HUES6 (cell line): ENCODE measurements around the gene RUFY1.
A peak's percentile ranks its signal among the peaks of the same experiment; 100 is the strongest.
"Not testable (repeated sequence)": the region's sequence is repeated elsewhere in the genome, so short reads cannot be mapped to it uniquely, and the experiment has no call there.

Source experiments
- H3K27ac ChIP-seq: 2 replicates; pipeline ENCODE4 v1.7.0; 2013; ENCODE audit warnings: low read depth, mild to moderate bottlenecking, low read length, inconsistent platforms
- H3K27me3 ChIP-seq: 2 replicates; pipeline ENCODE4 v1.6.1; 2013; ENCODE audit warnings: low read length; ENCODE audit not compliant: control insufficient read depth, insufficient read depth
- H3K36me3 ChIP-seq: 2 replicates; pipeline ENCODE4 v1.6.1; 2013; ENCODE audit warnings: low read length; ENCODE audit not compliant: control insufficient read depth, insufficient read depth
- H3K4me1 ChIP-seq: 2 replicates; pipeline ENCODE4 v1.6.1; 2013; ENCODE audit warnings: low read length; ENCODE audit not compliant: control insufficient read depth, insufficient read depth
- H3K4me3 ChIP-seq: 2 replicates; pipeline ENCODE4 v1.5.1; 2013; ENCODE audit warnings: low read depth, low read length
- H3K9ac ChIP-seq: one replicate; pipeline ENCODE4 v1.6.1; 2013; ENCODE audit warnings: mild to moderate bottlenecking, low read length
- H3K9me3 ChIP-seq: 2 replicates; pipeline ENCODE4 v1.6.1; 2013; ENCODE audit warnings: low read depth, low read length; ENCODE audit not compliant: control insufficient read depth, insufficient read depth

The RUFY1 gene, protein sequence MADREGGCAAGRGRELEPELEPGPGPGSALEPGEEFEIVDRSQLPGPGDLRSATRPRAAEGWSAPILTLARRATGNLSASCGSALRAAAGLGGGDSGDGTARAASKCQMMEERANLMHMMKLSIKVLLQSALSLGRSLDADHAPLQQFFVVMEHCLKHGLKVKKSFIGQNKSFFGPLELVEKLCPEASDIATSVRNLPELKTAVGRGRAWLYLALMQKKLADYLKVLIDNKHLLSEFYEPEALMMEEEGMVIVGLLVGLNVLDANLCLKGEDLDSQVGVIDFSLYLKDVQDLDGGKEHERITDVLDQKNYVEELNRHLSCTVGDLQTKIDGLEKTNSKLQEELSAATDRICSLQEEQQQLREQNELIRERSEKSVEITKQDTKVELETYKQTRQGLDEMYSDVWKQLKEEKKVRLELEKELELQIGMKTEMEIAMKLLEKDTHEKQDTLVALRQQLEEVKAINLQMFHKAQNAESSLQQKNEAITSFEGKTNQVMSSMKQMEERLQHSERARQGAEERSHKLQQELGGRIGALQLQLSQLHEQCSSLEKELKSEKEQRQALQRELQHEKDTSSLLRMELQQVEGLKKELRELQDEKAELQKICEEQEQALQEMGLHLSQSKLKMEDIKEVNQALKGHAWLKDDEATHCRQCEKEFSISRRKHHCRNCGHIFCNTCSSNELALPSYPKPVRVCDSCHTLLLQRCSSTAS

DNA sequence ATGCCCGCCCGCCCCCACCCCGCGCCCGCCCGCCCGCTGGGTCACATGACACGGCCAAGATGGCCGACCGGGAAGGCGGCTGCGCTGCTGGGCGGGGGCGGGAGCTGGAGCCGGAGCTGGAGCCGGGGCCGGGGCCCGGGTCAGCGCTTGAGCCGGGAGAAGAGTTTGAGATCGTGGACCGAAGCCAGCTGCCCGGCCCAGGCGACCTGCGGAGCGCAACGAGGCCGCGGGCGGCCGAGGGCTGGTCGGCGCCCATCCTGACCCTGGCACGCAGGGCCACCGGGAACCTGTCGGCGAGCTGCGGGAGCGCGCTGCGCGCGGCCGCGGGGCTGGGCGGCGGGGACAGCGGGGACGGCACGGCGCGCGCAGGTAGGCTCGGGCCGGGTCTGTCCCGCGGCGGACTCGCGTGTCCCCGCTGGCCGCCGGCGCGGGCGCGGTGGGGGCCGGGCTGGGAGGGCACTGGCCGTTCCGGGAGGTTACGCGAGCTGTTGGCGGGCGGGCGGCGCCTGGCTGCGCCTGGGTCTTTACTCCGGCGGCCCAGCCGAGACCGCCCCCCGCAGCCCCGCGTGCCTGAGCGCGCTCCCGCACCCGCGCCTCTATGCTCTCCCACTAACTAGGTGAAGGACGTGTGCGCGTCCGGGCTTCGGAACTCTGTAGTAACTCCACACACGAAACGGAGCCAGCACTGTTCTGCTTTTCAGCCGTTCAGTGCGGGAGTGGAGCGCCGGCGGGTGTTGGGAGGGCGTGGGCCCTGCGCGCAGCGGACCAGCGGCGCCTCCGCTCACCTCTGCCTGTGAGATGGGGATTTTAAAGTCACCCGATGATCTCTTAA is at the start of gene RUFY1:
Gene RUFY1 (plus strand): TSS at position 44 of the 832 bp plus-strand sequence. CDS start 16 bp downstream, at position 60.
- H3K4me1 ChIP-seq, result peaks cover 18% of the 10 kb centered on the region
- H3K4me3 ChIP-seq, result peak within 1 kb of the TSS; percentile 94
- H3K9ac ChIP-seq, result peak within 1 kb of the TSS; percentile 94
- H3K36me3 ChIP-seq, result no peaks in the 10 kb centered on the region
- no peaks in the 10 kb centered on the region for H3K27me3 ChIP-seq
- peak within 1 kb of the TSS; percentile 89 for H3K27ac ChIP-seq
- no peaks in the 10 kb centered on the region for H3K9me3 ChIP-seq

DNA sequence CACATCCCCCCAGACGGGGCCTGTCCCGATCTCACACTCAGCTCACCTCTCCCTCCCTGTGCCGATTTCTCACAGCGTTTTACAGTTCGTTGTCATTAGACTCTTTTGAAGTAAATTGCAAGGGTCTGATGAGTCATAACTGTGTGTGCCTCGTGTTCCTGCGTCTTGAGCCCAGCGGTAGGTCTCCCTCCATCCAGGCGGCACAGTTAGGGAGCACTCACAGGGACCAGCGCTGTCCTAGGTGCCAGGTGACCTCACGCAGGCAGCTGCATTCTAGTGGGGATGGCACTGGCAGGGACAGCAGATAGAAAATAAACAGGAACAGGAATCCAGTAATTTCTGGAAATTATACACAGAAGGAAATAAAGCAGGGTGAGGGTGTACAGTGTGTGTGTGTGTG is 48.4 kb upstream of the RUFY1 start:
- H3K4me1 ChIP-seq, H3K4me3 ChIP-seq, H3K9ac ChIP-seq, H3K27ac ChIP-seq, H3K27me3 ChIP-seq, H3K36me3 ChIP-seq, H3K9me3 ChIP-seq: not testable (repeated sequence)

DNA sequence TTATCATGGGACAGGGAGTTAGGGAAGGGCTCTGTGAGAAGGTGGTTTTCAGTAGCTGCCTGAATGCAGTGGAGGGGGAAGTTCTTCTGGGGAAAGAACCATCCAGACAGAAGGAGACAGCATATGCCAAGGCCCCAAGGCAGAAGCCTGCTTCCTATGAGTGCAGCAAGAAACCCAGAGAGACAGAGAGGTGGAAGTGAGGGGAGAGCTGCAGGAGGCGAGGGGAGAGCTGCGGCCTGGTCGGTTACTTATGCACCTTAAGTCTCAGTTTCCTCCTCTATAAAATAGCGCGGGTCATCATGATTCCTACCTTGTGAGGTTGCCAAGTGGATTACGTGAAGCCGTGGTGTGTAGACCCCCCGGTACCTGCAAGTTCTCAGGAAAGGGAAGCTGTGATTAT is 47.9 kb upstream of the RUFY1 start:
- not testable (repeated sequence) for H3K4me1 ChIP-seq, H3K4me3 ChIP-seq, H3K9me3 ChIP-seq, H3K9ac ChIP-seq, H3K27me3 ChIP-seq, H3K27ac ChIP-seq, H3K36me3 ChIP-seq

DNA sequence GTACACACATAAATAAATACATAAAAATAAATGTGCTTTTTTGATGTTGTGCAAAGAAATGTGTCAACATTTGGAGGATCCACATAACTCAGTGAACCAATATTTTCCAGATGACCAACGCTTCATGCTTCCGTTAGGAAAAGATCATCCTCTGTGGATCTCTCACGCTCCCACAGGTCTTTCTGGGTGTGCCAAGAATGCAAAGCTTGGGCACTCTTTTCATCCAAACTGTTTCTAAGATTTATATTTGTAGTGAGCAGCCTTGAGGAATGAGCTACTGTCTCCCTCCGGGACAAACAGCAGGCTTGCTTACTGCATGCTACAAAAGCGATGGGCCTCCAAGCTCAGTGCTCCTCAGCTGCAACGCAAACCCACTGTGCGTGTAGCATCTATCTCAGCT is 46.2 kb upstream of the RUFY1 start:
- Histone ChIP-seq H3K4me1 (no peaks in the 10 kb centered on the region; the same call in 1 of the 2 replicates), H3K27me3 (no peaks in the 10 kb centered on the region), H3K9me3 (peaks cover 4% of the 10 kb centered on the region; the same call in 1 of the 2 replicates), H3K9ac (no peak overlapping the region), H3K27ac (no peak overlapping the region), H3K36me3 (no peaks in the 10 kb centered on the region), H3K4me3 (no peak overlapping the region)

DNA sequence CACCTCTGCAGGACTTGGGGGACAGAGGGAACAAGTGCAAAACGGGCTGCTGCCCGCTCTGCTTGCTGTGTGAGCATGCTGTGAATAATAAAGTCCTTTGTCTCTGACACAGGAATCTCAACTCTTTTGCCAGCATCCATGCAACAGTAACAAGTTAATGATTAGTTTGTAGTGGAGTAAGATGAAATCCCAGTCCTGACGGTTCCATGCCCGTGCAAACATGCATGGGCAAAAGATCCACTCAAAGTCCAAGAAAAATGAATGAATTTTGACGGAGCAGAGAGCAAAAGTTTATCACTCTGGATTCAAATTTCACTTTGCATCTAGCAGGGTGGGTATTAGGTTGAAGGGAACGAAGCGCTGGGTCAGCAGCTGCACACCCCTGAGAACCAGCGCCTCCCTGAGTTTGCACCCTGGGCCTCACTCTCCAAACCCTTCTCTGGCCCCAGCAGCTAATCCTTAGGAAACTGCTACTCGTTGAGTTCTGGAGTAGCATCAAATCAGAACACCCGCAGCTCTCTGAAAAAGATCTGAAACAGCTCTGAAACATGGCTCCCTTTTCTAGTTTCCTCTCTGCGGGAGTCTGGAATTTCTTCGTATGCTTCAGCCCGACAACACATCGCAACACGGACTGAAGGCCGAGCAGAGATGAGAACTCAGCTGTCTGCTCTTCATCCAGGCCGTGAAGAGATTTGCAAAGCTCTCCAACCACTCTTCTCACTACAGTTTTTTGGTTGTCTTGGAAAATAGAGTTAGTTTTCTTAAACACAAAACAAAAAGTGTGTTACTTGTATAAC is 45.6 kb upstream of the RUFY1 start:
- Histone ChIP-seq H3K4me3 (no peak overlapping the region), H3K27me3 (no peaks in the 10 kb centered on the region), H3K9ac (no peak overlapping the region), H3K9me3 (peaks cover 4% of the 10 kb centered on the region; the same call in 1 of the 2 replicates), H3K27ac (no peak overlapping the region), H3K4me1 (no peaks in the 10 kb centered on the region; the same call in 1 of the 2 replicates), H3K36me3 (no peaks in the 10 kb centered on the region)

DNA sequence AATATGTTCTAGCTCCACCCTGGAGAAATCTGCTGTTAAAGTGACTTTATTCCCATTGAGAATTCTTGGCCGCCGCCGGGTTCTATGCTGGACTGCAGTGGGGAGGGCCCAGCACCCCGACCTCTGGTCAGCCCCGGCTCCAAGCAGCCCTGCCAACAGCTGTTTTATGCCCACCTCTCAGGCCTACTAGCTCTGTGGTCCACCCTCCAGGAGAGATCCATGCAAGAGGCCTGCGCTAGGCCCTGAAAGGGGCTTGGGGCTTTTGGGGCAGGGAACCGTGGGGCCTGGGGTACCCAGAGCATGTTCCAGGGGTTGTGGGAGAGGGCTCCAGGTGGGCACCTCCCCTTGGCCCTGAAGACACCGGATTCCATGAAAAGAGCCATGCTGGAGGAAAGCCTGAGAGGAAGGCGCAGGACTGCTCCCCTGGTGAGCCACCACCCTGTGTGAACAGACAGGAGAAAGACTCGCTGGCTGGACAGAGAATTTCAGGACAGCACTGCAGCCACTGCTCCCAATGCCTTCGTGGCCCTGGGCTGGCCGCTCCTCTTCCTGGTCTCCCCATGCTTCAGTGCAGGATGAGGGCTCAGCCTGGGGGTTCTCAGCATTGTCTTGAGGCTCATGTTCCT is 44.6 kb upstream of the RUFY1 start:
- Histone ChIP-seq H3K9me3 (no peaks in the 10 kb centered on the region), H3K36me3 (no peaks in the 10 kb centered on the region)

DNA sequence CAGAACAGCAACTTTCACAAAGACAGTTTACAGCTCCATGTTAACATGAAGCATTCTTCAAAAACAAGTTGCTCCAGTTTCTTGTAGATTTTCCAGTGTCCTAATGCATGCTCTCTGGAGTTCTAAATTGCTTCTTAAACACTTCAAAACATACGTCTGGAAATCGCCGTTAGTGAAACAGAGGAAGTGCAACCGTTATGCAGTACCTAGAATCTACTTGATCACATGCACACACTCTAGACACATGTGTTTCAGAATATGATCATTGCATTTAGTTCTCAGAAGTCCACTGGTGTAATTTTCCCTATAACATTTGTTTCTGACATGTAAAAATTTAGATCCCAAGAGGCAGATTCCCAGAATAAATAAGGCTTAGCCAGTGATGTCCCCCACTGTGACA is 41.1 kb upstream of the RUFY1 start:
- Histone ChIP-seq H3K36me3 (no peaks in the 10 kb centered on the region), H3K4me1 (peaks cover 11% of the 10 kb centered on the region; the same call in 1 of the 2 replicates), H3K27ac (no peak overlapping the region), H3K9me3 (no peaks in the 10 kb centered on the region), H3K9ac (no peak overlapping the region), H3K27me3 (no peaks in the 10 kb centered on the region), H3K4me3 (no peak overlapping the region)

More for the DNA sequence above, 44.6 kb upstream of the RUFY1 start:
- Histone ChIP-seq H3K27me3 (no peaks in the 10 kb centered on the region), H3K9ac (no peak overlapping the region), H3K27ac (no peak overlapping the region), H3K4me1 (no peaks in the 10 kb centered on the region; the same call in 1 of the 2 replicates), H3K4me3 (no peak overlapping the region)

DNA sequence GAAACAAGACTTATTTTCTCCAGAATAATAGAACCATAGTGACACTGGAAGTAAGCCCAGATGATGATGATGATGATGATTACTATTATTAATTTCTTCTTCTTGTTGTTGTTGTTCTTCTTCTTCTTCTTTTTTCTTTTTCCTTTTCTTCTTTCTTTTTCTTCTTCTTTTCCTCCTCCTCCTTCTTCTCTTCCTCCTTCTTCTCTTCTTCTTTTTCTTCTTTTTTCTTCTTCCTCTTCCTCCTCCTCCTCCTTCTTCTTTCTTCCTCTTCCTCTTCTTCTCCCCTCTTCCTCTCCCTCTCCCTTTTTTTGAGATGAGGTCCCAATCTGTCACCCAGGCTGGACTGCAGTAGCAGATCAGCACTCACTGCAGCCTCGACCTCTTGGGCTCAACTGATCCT is 40.5 kb upstream of the RUFY1 start:
- H3K4me3 ChIP-seq, result no peak overlapping the region
- H3K9me3 ChIP-seq, result no peaks in the 10 kb centered on the region
- H3K9ac ChIP-seq, result no peak overlapping the region
- peaks cover 12% of the 10 kb centered on the region; the same call in 1 of the 2 replicates for H3K4me1 ChIP-seq
- no peaks in the 10 kb centered on the region for H3K27me3 ChIP-seq
- no peaks in the 10 kb centered on the region for H3K36me3 ChIP-seq
- no peak overlapping the region for H3K27ac ChIP-seq

DNA sequence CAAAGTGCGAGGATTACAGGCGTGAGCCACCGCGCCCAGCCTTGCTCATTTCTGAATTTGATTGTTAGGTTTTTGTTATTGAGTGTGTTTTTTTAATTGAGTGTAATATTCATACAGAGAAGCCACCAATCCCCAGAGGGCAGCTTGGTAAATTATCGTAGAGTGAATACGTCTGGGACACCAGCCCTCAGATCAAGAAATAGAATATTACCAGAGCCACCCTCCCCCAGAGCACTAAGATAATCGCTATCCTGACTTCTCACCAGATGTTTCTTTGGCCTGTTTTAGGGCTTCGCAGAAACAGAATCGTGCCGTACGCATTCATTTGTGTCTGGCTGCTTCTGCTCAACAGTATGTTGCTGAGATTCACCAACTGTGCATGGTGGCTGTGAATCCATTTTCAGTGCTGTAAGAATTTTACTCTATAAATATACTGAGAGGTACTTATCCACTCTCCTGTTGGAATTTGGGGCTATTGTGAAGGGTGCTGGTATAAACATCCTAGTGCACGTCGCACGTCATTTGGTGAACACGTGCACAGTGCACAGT is 37.8 kb upstream of the RUFY1 start:
- H3K9me3 ChIP-seq, result no peaks in the 10 kb centered on the region
- no peaks in the 10 kb centered on the region; the same call in 1 of the 2 replicates for H3K27me3 ChIP-seq
- peaks cover 21% of the 10 kb centered on the region; the same call in 1 of the 2 replicates for H3K4me1 ChIP-seq
- no peak overlapping the region for H3K4me3 ChIP-seq
- no peak overlapping the region for H3K9ac ChIP-seq
- no peaks in the 10 kb centered on the region for H3K36me3 ChIP-seq
- H3K27ac ChIP-seq, result no peak overlapping the region

DNA sequence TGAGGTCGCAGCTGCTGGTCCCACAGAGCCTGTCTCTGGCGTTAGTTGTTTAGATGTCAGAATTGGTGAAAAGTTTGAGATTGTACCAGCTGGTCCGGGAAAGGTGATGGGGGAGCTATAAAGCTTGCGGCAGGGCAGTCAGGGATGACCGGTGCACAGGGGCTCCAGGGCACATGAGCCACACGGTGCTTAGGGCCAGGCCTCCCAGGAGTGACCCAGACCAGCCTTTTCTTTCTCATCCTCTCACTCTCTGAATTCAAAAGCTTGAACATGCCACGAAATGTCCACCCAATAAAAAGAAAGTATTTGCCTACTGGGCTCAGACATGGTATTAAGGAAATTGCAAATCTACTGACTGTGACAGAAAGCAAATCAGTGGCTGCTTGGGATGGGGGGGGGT is 34.9 kb upstream of the RUFY1 start:
- H3K4me1 ChIP-seq, result peaks cover 23% of the 10 kb centered on the region; the same call in 1 of the 2 replicates
- not testable (repeated sequence) for H3K36me3 ChIP-seq, H3K27me3 ChIP-seq, H3K27ac ChIP-seq, H3K4me3 ChIP-seq, H3K9me3 ChIP-seq
- peak overlapping the region; percentile 33 for H3K9ac ChIP-seq
